IMR-90 (cell line): Measurements from ENCODE around the gene BAD. TPM values are rescaled to one million over a fixed set of nuclear protein-coding genes. Genes with fewer than 3 reads are reported as not detected.

Experiments used
- ATAC-seq: fragments of 200-7000 bp; cut with Tn5 transposase; 2 replicates; pipeline ENCODE4 v1.9.1; 2020; ENCODE audit warnings: low read depth, mild to moderate bottlenecking, moderate library complexity
- BruUV-seq: library from RNA; stranded (reverse); fragments of 400-500 nt; replicated peaks from 2 replicates; lab custom pipeline; 2021; lab: Mats Ljungman, UMichigan
- CTCF ChIA-PET: fragments of 300-600 bp; formaldehyde crosslinking; extraction: SDS; loops from one replicate; lab custom pipeline; 2021; ENCODE audit warnings: antibody characterized with exemption; lab: Yijun Ruan, JAX
- POLR2A ChIA-PET: fragments of 300-600 bp; sonication (Branson Sonifier 250); formaldehyde crosslinking; loops from one replicate; lab custom pipeline; 2022; ENCODE audit warnings: antibody characterized with exemption; ENCODE audit not compliant: unreplicated experiment; lab: Charles Lee
- DNase-seq: peaks from one replicate; pipeline ENCODE4 v3.0.0; 2013
- H2AFZ ChIP-seq: replicated peaks from 2 replicates; pipeline ENCODE3; 2013; ENCODE audit warnings: low read length, mild to moderate bottlenecking; ENCODE audit not compliant: poor library complexity
- H2AK5ac ChIP-seq: 2 replicates; pipeline ENCODE4 v1.6.1; 2013; ENCODE audit warnings: low read depth, low read length, inconsistent platforms
- H2AK9ac ChIP-seq: replicated peaks from 2 replicates; pipeline ENCODE3; 2013; ENCODE audit warnings: mild to moderate bottlenecking, low read depth, low read length, moderate library complexity; ENCODE audit not compliant: poor library complexity
- H2BK120ac ChIP-seq: 2 replicates; pipeline ENCODE4 v1.6.1; 2013; ENCODE audit warnings: low read depth, low read length, inconsistent platforms
- H2BK15ac ChIP-seq: 3 replicates; pipeline ENCODE4 v1.6.1; 2013; ENCODE audit warnings: low read depth, low read length, inconsistent platforms
- H2BK20ac ChIP-seq: 2 replicates; pipeline ENCODE4 v1.6.1; 2013; ENCODE audit warnings: low read depth, mild to moderate bottlenecking, inconsistent platforms, low read length, moderate library complexity
- H2BK5ac ChIP-seq: 2 replicates; pipeline ENCODE4 v1.6.1; 2013; ENCODE audit warnings: mild to moderate bottlenecking, low read depth, low read length, inconsistent platforms; ENCODE audit not compliant: poor library complexity, severe bottlenecking
- H3K14ac ChIP-seq: replicated peaks from 2 replicates; pipeline ENCODE4 v1.6.1; 2013; ENCODE audit warnings: low read depth, low read length, inconsistent platforms
- H3K18ac ChIP-seq: 2 replicates; pipeline ENCODE4 v1.6.1; 2013; ENCODE audit warnings: low read depth, low read length, control low read depth
- H3K23ac ChIP-seq: 2 replicates; pipeline ENCODE4 v1.6.1; 2013; ENCODE audit warnings: low read depth, low read length, inconsistent platforms
- H3K27ac ChIP-seq: 2 replicates; pipeline ENCODE4 v1.5.1; 2013; ENCODE audit warnings: mild to moderate bottlenecking, control low read depth, low read length; ENCODE audit not compliant: insufficient read depth
- H3K27me3 ChIP-seq: 2 replicates; pipeline ENCODE4 v1.6.1; 2013; ENCODE audit warnings: low read length; ENCODE audit not compliant: control insufficient read depth, insufficient read depth
- H3K36me3 ChIP-seq: 2 replicates; pipeline ENCODE4 v1.6.1; 2013; ENCODE audit warnings: low read length, mixed read lengths; ENCODE audit not compliant: control insufficient read depth, insufficient read depth
- H3K4ac ChIP-seq: 2 replicates; pipeline ENCODE4 v1.6.1; 2013; ENCODE audit warnings: low read depth, low read length, inconsistent platforms
- H3K4me1 ChIP-seq: 2 replicates; pipeline ENCODE4 v1.6.1; 2013; ENCODE audit warnings: low read length, mixed read lengths; ENCODE audit not compliant: control insufficient read depth, insufficient read depth
- H3K4me2 ChIP-seq: 2 replicates; pipeline ENCODE4 v1.6.1; 2013; ENCODE audit warnings: low read depth, mild to moderate bottlenecking, control low read depth, low read length, moderate library complexity
- H3K4me3 ChIP-seq: 2 replicates; pipeline ENCODE4 v1.5.1; 2013; ENCODE audit warnings: low read depth, mild to moderate bottlenecking, control low read depth, low read length, moderate library complexity; ENCODE audit not compliant: insufficient read depth
- H3K56ac ChIP-seq: 2 replicates; pipeline ENCODE4 v1.6.1; 2013; ENCODE audit warnings: low read length, inconsistent platforms; ENCODE audit not compliant: insufficient read depth; ENCODE audit errors: extremely low read depth
- H3K79me1 ChIP-seq, 2 experiments: 2 replicates each; pipeline ENCODE4 v1.6.1; 2013; ENCODE audit warnings: low read length in 2 of 2, inconsistent platforms in 1 of 2, low read depth in 1 of 2
- H3K9ac ChIP-seq: 2 replicates; pipeline ENCODE4 v1.6.1; 2013; ENCODE audit warnings: low read depth, low read length, control low read depth
- H3K9me1 ChIP-seq: 2 replicates; pipeline ENCODE4 v1.6.1; 2013; ENCODE audit warnings: low read length, inconsistent platforms; ENCODE audit not compliant: insufficient read depth
- H3K9me3 ChIP-seq: 2 replicates; pipeline ENCODE4 v1.6.1; 2013; ENCODE audit warnings: low read length; ENCODE audit not compliant: control insufficient read depth, insufficient read depth
- H4K20me1 ChIP-seq: 2 replicates; pipeline ENCODE4 v1.6.1; 2013; ENCODE audit warnings: low read length, inconsistent platforms; ENCODE audit not compliant: insufficient read depth
- H4K5ac ChIP-seq: 2 replicates; pipeline ENCODE4 v1.6.1; 2013; ENCODE audit warnings: mild to moderate bottlenecking, low read depth, low read length, control low read depth
- H4K8ac ChIP-seq, 2 experiments: 2 replicates each; pipeline ENCODE4 v1.6.1; 2013; ENCODE audit warnings: low read depth in 2 of 2, low read length in 2 of 2, control low read depth in 1 of 2, inconsistent platforms in 1 of 2
- H4K91ac ChIP-seq: 2 replicates; pipeline ENCODE4 v1.6.1; 2013; ENCODE audit warnings: low read depth, low read length, inconsistent platforms; ENCODE audit not compliant: insufficient read depth
- POLR2A ChIP-seq: IDR thresholded peaks from 2 replicates; pipeline ENCODE4 v1.6.1; 2012; ENCODE audit warnings: mild to moderate bottlenecking, low read depth, low read length
- RAD21 ChIP-seq: IDR thresholded peaks from 2 replicates; pipeline ENCODE4 v1.6.1; 2012; ENCODE audit warnings: low read length, improper control_type of control experiment
- WGBS, 2 experiments: methylation state at CpG; one replicate each; pipeline versions ENCODE4 v1.1.5 to v1.1.7; 2013; ENCODE audit warnings: missing lambda C conversion rate in 2 of 2; ENCODE audit not compliant: insufficient read length in 1 of 2; ENCODE audit errors: extremely low coverage in 2 of 2; 5-methylcytosine and 5-hydroxymethylcytosine counted together
- dilution Hi-C: fragments of 300-500 bp; cut with HindIII; formaldehyde crosslinking; loops from one replicate; pipeline ENCODE4 v1.14.3; 2018; ENCODE audit warnings: low sequenced_read_pairs; ENCODE audit not compliant: unreplicated experiment
- in situ Hi-C: fragments of 300-500 bp; cut with MboI; formaldehyde crosslinking; loops from 3 replicates; pipeline ENCODE4 v1.14.3; 2019; ENCODE audit warnings: low sequenced_read_pairs, inconsistent platforms, mixed read lengths
- intact Hi-C: fragments of 100-400 bp; cut with micrococcal nuclease; formaldehyde crosslinking; loops from 2 replicates; pipeline ENCODE4 v1.10.0; 2022
- polyA plus RNA-seq, 3 experiments: library from polyadenylated mRNA; depleted of rRNA; stranded (reverse); fragments of >200 nt; gene quantifications; 2 replicates each; pipeline ENCODE4 v1.2.3, GENCODE V29; 2012; ENCODE audit warnings: low replicate concordance in 1 of 3
- total RNA-seq: library from RNA; depleted of rRNA; stranded (reverse); fragments of >200 nt; gene quantifications from 2 replicates; pipeline ENCODE4 v1.2.3, GENCODE V29; 2012

BAD gene
- total and polyA plus RNA-seq, 2 of the 4 experiments (the other 2 are of a cell fraction), result 30.3 to 68.0 TPM

DNA sequence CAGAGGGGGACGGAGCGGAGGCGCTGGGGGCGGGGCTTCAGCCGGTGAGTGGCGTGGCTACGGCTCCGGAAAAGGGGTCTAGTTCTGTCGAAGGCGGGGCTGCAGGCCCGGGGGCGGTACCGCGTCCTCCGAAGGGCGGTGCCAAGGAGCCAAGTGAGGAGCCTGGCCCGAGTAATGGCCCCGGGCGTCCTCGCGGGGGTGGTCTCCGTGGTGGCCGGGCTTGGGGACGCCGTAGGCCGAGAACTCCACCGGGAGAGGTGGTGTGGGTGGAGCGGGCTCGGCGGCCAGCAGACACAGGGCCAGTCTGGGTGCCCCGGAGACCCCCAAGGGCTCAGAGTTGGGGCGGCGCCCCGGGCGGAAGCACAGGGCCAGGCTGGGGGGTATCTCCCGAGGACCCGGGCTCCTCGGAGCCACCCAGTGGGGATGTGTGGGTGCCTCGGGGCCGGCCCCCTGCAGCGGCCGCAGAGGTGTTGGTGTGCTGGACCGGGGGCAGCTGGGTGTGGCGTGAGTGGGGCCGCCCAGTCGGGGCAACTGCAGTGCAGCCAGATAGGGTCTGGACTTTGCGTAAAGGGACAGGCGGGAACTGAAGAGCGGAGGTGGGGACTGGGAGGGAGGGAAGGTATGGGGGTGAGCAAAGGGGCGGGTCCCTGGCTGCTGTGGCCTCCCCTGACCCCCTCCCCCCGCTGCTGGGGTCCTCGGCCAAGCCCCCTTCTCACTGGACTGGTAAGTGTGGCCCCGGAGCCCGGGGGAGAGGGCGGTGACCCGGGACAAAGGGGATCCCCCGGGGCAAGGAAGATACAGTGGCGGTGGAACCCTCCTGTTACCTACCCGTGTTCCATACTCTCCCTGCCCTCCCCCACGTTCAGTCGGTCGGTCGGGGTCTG is 42.7 kb downstream of the BAD start:
- peak overlapping the region; percentile 91 for H3K14ac ChIP-seq
- in situ Hi-C loops, result no loop called here
- intact Hi-C loops, result loop anchor here (2.0 kb wide), 1 partner anchor 55 kb away; the partner anchor contains the start of gene STIP1
- peaks cover 13% of the 10 kb centered on the region for H3K4me1 ChIP-seq
- peak; percentile 3 for ATAC-seq
- H2AFZ ChIP-seq, result peak overlapping the region; percentile 85
- peak overlapping the region; percentile 79 for H2BK5ac ChIP-seq
- dilution Hi-C loops, result no loop called here
- peak overlapping the region; percentile 97 for H3K4me2 ChIP-seq
- POLR2A ChIA-PET, result interaction anchor here (0.6 to 1.1 kb wide), 2 partner anchors 37 to 56 kb away, joined by 3 to 24 read pairs; no protein-coding TSS in a partner anchor
- H3K23ac ChIP-seq, result peak overlapping the region; percentile 33; the same call in 1 of the 2 replicates
- peaks cover 22% of the 10 kb centered on the region for H4K20me1 ChIP-seq
- no peak overlapping the region for H3K18ac ChIP-seq
- peaks cover 14% of the 10 kb centered on the region for H3K9me1 ChIP-seq
- BruUV-seq, result no TSS peak
- peak overlapping the region; percentile 63 for H2AK5ac ChIP-seq
- CTCF ChIA-PET, result interaction anchor here (0.6 to 2.5 kb wide), 3 partner anchors 37 to 881 kb away, joined by 3 to 8 read pairs (median 5); no protein-coding TSS in a partner anchor
- 0 out of 2 replicates have a peak overlapping the region, but pooled peaks have one; percentile 35 for H3K56ac ChIP-seq
- H4K5ac ChIP-seq, result no peak overlapping the region; the same call in 1 of the 2 replicates
- peak overlapping the region; percentile 85 for H3K4me3 ChIP-seq
- no peak for DNase-seq
- peak overlapping the region; percentile 56 to 59; a peak in 2 of 4 replicates for H4K8ac ChIP-seq
- TF ChIP-seq POLR2A (0 out of 2 replicates have a peak, but pooled peaks have one; percentile 2), RAD21 (no peak)
- no peaks in the 10 kb centered on the region for H3K9me3 ChIP-seq
- peak overlapping the region; percentile 84 for H3K27ac ChIP-seq
- H2BK15ac ChIP-seq, result no peak overlapping the region
- peak overlapping the region; percentile 82 for H4K91ac ChIP-seq
- WGBS, 2 experiments, result 0% methylated on average over 27 of the region's 63 CpGs; no CpG with 5 or more reads in 1 of the 2 experiments
- peaks cover 18 to 36% of the 10 kb centered on the region in 2 experiments; a peak in 3 of 4 replicates for H3K79me1 ChIP-seq
- peaks cover 27% of the 10 kb centered on the region for H3K36me3 ChIP-seq
- H2BK120ac ChIP-seq, result peak overlapping the region; percentile 2; the same call in 1 of the 2 replicates
- peak overlapping the region; percentile 56 for H3K9ac ChIP-seq
- peak overlapping the region; percentile 77 for H3K4ac ChIP-seq
- H2BK20ac ChIP-seq, result no peak overlapping the region
- peak overlapping the region; percentile 98 for H2AK9ac ChIP-seq
- no peaks in the 10 kb centered on the region for H3K27me3 ChIP-seq
